ENCODE measurements around the gene ONECUT3. TPM values are rescaled to one million over a fixed set of nuclear protein-coding genes. Genes with fewer than 3 reads are reported as not detected.
A peak's percentile ranks its signal among the peaks of the same experiment; 100 is the strongest.

ONECUT3 gene
- total and polyA plus RNA-seq, 8 donors = 0.13 TPM; not detected in 7

GRCh38 chr19:1807030-1807694, 53.9 kb downstream of the ONECUT3 start:
- ATAC-seq (no peak), DNase-seq (peak in 2 of 6 donors; percentile 46 to 76), FAIRE-seq (no peak)
- Histone ChIP-seq H3K27ac (no peak overlapping the region), H3K4me3 (no peak overlapping the region), H3K9me3 (no peaks in the 10 kb centered on the region), H3K4me1 (peaks cover 0 to 5% (median 0%) of the 10 kb centered on the region in 3 donors), H3K27me3 (no peaks in the 10 kb centered on the region), H3K36me3 (no peaks in the 10 kb centered on the region)
- WGBS, 2 donors = 40 to 52% methylated on average over 23 to 28 of the region's 28 CpGs
- intact Hi-C loops (cut with DNase I) = no loop called here
- TF ChIP-seq, protein P1, sequence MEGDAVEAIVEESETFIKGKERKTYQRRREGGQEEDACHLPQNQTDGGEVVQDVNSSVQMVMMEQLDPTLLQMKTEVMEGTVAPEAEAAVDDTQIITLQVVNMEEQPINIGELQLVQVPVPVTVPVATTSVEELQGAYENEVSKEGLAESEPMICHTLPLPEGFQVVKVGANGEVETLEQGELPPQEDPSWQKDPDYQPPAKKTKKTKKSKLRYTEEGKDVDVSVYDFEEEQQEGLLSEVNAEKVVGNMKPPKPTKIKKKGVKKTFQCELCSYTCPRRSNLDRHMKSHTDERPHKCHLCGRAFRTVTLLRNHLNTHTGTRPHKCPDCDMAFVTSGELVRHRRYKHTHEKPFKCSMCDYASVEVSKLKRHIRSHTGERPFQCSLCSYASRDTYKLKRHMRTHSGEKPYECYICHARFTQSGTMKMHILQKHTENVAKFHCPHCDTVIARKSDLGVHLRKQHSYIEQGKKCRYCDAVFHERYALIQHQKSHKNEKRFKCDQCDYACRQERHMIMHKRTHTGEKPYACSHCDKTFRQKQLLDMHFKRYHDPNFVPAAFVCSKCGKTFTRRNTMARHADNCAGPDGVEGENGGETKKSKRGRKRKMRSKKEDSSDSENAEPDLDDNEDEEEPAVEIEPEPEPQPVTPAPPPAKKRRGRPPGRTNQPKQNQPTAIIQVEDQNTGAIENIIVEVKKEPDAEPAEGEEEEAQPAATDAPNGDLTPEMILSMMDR (IDR thresholded peaks at IDR 0.05) = no peak

GRCh38 chr19:1807695-1808394, 54.5 kb downstream of the ONECUT3 start:
- Histone ChIP-seq H3K36me3 (no peaks in the 10 kb centered on the region), H3K27ac (no peak overlapping the region), H3K9me3 (no peaks in the 10 kb centered on the region), H3K4me1 (peaks cover 0 to 5% (median 0%) of the 10 kb centered on the region in 3 donors), H3K27me3 (no peaks in the 10 kb centered on the region), H3K4me3 (no peak overlapping the region)
- DNase-seq (no peak), FAIRE-seq (no peak), ATAC-seq (no peak)
- WGBS, 2 donors = 47 to 54% methylated on average over 28 to 30 of the region's 30 CpGs
- TF ChIP-seq, protein P1 (IDR thresholded peaks at IDR 0.05) = no peak
- intact Hi-C loops (cut with DNase I) = no loop called here

GRCh38 chr19:1808395-1808731, 55.1 kb downstream of the ONECUT3 start:
- ATAC-seq = no peak
- no peak overlapping the region for H3K27ac ChIP-seq
- peaks cover 0 to 5% (median 0%) of the 10 kb centered on the region in 3 donors for H3K4me1 ChIP-seq
- H3K36me3 ChIP-seq = no peaks in the 10 kb centered on the region
- TF ChIP-seq, protein P1 (IDR thresholded peaks at IDR 0.05) = no peak
- no peaks in the 10 kb centered on the region for H3K9me3 ChIP-seq
- no peak for DNase-seq
- WGBS, 2 donors = 73 to 79% methylated on average over 2 of the region's 2 CpGs
- intact Hi-C loops (cut with DNase I) = no loop called here
- H3K4me3 ChIP-seq = no peak overlapping the region
- no peak for FAIRE-seq
- H3K27me3 ChIP-seq = no peaks in the 10 kb centered on the region

DNA sequence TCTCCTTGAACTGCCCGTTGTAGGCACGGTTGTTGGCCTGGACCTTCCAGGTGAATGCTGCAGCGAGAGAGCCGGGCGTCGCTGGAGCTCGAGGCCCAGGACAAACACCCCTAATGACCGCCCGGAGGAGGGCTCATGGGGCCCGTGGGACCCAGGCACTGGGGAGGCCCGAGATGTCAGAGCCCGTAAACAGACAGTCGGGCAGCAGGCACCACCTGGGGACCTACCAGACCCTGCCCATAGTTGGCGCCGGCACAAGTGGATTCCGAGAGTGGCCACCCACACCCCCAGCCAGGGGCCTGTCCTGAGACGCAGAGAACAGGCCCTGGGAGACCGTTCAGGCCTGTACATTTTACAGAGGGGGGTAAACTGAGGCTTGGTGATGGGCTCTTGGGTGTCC, 56.4 kb downstream of the ONECUT3 start:
- no peaks in the 10 kb centered on the region for H3K27me3 ChIP-seq
- TF ChIP-seq, protein P1 (IDR thresholded peaks at IDR 0.05) = no peak
- no peak for ATAC-seq
- no peak for FAIRE-seq
- no peaks in the 10 kb centered on the region for H3K9me3 ChIP-seq
- H3K4me3 ChIP-seq = no peak overlapping the region
- H3K4me1 ChIP-seq = peaks cover 0 to 5% (median 0%) of the 10 kb centered on the region in 3 donors
- WGBS, 2 donors = 68 to 72% methylated on average over 18 of the region's 18 CpGs
- intact Hi-C loops (cut with DNase I) = no loop called here
- no peak overlapping the region for H3K27ac ChIP-seq
- no peaks in the 10 kb centered on the region for H3K36me3 ChIP-seq
- peak in 1 of 6 donors; percentile 32 for DNase-seq

Measured in pancreas (tissue), 10 donors.